Activated CD8-positive, alpha-beta T cell treated with anti-CD3 and anti-CD28 coated beads for 36 hours (primary cell): Measurements from ENCODE around the gene ISCA1. TPM values are rescaled to one million over a fixed set of nuclear protein-coding genes. Genes with fewer than 3 reads are reported as not detected.

Source experiments
- ATAC-seq: fragments of 200-7000 bp; cut with Tn5 transposase; one replicate; pipeline ENCODE4 v1.10.0; 2021; ENCODE audit warnings: mild to moderate bottlenecking, moderate library complexity
- CTCF ChIA-PET: fragments of 350-600 bp; sonication (Branson Sonifier 250); formaldehyde crosslinking; loops from one replicate; lab custom pipeline; 2021; ENCODE audit warnings: antibody characterized with exemption; lab: Charles Lee
- POLR2A ChIA-PET: fragments of 350-600 bp; sonication (Branson Sonifier 250); formaldehyde crosslinking; loops from one replicate; lab custom pipeline; 2021; ENCODE audit warnings: antibody characterized with exemption; lab: Charles Lee
- DNase-seq: peaks from one replicate; pipeline ENCODE4 v3.0.0-alpha.2; 2020
- H3K27ac Mint-ChIP-seq: one replicate; pipeline ENCODE4 v1.8.0; 2021; ENCODE audit warnings: mild to moderate bottlenecking, mixed read lengths
- H3K27me3 Mint-ChIP-seq: one replicate; pipeline ENCODE4 v1.8.0; 2021; ENCODE audit warnings: mixed read lengths
- H3K36me3 Mint-ChIP-seq: one replicate; pipeline ENCODE4 v1.8.0; 2021; ENCODE audit warnings: low read depth, mixed read lengths
- H3K4me1 Mint-ChIP-seq: one replicate; pipeline ENCODE4 v1.8.0; 2021; ENCODE audit warnings: low read depth, mixed read lengths
- H3K4me3 Mint-ChIP-seq: one replicate; pipeline ENCODE4 v1.8.0; 2021; ENCODE audit warnings: mild to moderate bottlenecking, moderate library complexity, mixed read lengths
- H3K9me3 Mint-ChIP-seq: one replicate; pipeline ENCODE4 v1.8.0; 2021; ENCODE audit warnings: mixed read lengths
- CTCF ChIP-seq: fragments of 200-600 bp; IDR thresholded peaks from one replicate; pipeline ENCODE4 v1.8.0; 2022; ENCODE audit warnings: antibody characterized with exemption, mild to moderate bottlenecking
- intact Hi-C: fragments of 100-400 bp; cut with micrococcal nuclease; formaldehyde crosslinking; loops from one replicate; pipeline ENCODE4 v1.10.0; 2022
- total RNA-seq, 2 experiments: library from RNA; stranded (reverse); gene quantifications; one replicate each; pipeline ENCODE4 v1.2.3, GENCODE V29; 2021

Gene ISCA1
- total RNA-seq, 2 experiments from 2014 or later, result 33.3 to 35.0 TPM

GRCh38 chr9:86275962-86276361 is 6.4 kb downstream of the ISCA1 start:
- DNase-seq (no peak), ATAC-seq (no peak)
- Mint-ChIP-seq H3K27me3 (no peaks in the 10 kb centered on the region), H3K36me3 (peaks cover 49% of the 10 kb centered on the region), H3K27ac (no peak overlapping the region), H3K4me3 (no peak overlapping the region), H3K9me3 (no peaks in the 10 kb centered on the region), H3K4me1 (peaks cover 33% of the 10 kb centered on the region)
- peak; percentile 37 for TF ChIP-seq CTCF
- POLR2A ChIA-PET, result interaction anchor here (0.6 kb wide), 1 partner anchor 11 kb away, joined by 3 read pairs; no protein-coding TSS in a partner anchor
- CTCF ChIA-PET, result interaction anchor here (1.2 to 2.4 kb wide), 2 partner anchors 13 to 74 kb away, joined by 5 to 9 read pairs; no protein-coding TSS in a partner anchor
- intact Hi-C loops, result no loop called here

- H3K27ac Mint-ChIP-seq, result no peak overlapping the region
- DNase-seq, result no peak
- H3K4me3 Mint-ChIP-seq, result no peak overlapping the region
- CTCF ChIA-PET, result interaction anchor here (1.2 to 2.4 kb wide), 2 partner anchors 12 to 73 kb away, joined by 5 to 9 read pairs; no protein-coding TSS in a partner anchor
- H3K27me3 Mint-ChIP-seq, result no peaks in the 10 kb centered on the region
- peaks cover 31% of the 10 kb centered on the region for H3K4me1 Mint-ChIP-seq
- no peaks in the 10 kb centered on the region for H3K9me3 Mint-ChIP-seq
- no peak for TF ChIP-seq CTCF
- no peak for ATAC-seq
- POLR2A ChIA-PET, result interaction anchor here (0.5 to 0.6 kb wide), 2 partner anchors 19 to 63 kb away, joined by 3 to 4 read pairs; no protein-coding TSS in a partner anchor
- intact Hi-C loops, result no loop called here
- H3K36me3 Mint-ChIP-seq, result peaks cover 47% of the 10 kb centered on the region
These were observed 7.3 kb downstream of the ISCA1 start for GRCh38 chr9:86274821-86275643.

GRCh38 chr9:86272221-86272620 is 10.1 kb downstream of the ISCA1 start:
- no peak for TF ChIP-seq CTCF
- POLR2A ChIA-PET, result no interaction called here
- Mint-ChIP-seq H3K36me3 (peaks cover 37% of the 10 kb centered on the region), H3K27ac (no peak overlapping the region), H3K4me3 (no peak overlapping the region), H3K4me1 (peaks cover 10% of the 10 kb centered on the region), H3K9me3 (no peaks in the 10 kb centered on the region), H3K27me3 (no peaks in the 10 kb centered on the region)
- no peak for DNase-seq
- no peak for ATAC-seq
- intact Hi-C loops, result no loop called here
- CTCF ChIA-PET, result no interaction called here

- ChIA-PET POLR2A (no interaction called here), CTCF (interaction anchor here (1.2 to 2.0 kb wide), 2 partner anchors 12 to 62 kb away, joined by 3 to 5 read pairs; no protein-coding TSS in a partner anchor)
- TF ChIP-seq CTCF, result no peak
- no peaks in the 10 kb centered on the region for H3K9me3 Mint-ChIP-seq
- H3K27me3 Mint-ChIP-seq, result no peaks in the 10 kb centered on the region
- no peak overlapping the region for H3K4me3 Mint-ChIP-seq
- H3K27ac Mint-ChIP-seq, result no peak overlapping the region
- peaks cover 33% of the 10 kb centered on the region for H3K36me3 Mint-ChIP-seq
- no peak for DNase-seq
- intact Hi-C loops, result no loop called here
- H3K4me1 Mint-ChIP-seq, result no peaks in the 10 kb centered on the region
- ATAC-seq, result no peak
These were observed 18.5 kb downstream of the ISCA1 start for GRCh38 chr9:86263876-86264275.

GRCh38 chr9:86262492-86262891 is 19.8 kb downstream of the ISCA1 start:
- DNase-seq (no peak), ATAC-seq (no peak)
- intact Hi-C loops, result no loop called here
- no peak for TF ChIP-seq CTCF
- H3K4me1 Mint-ChIP-seq, result no peaks in the 10 kb centered on the region
- H3K27ac Mint-ChIP-seq, result no peak overlapping the region
- POLR2A ChIA-PET, result no interaction called here
- H3K27me3 Mint-ChIP-seq, result no peaks in the 10 kb centered on the region
- no peak overlapping the region for H3K4me3 Mint-ChIP-seq
- H3K9me3 Mint-ChIP-seq, result no peaks in the 10 kb centered on the region
- CTCF ChIA-PET, result interaction anchor here (1.1 to 2.0 kb wide), 3 partner anchors 14 to 29 kb away, joined by 3 to 5 read pairs (median 4); no protein-coding TSS in a partner anchor
- H3K36me3 Mint-ChIP-seq, result peaks cover 33% of the 10 kb centered on the region
